HG03439 (cell line): ENCODE data around the gene CPEB4.

ENCODE experiments used
- ATAC-seq: cut with Tn5 transposase; IDR thresholded peaks from one replicate; pipeline ENCODE4 v1.9.1; 2021; ENCODE audit warnings: mild to moderate bottlenecking, moderate library complexity; ENCODE audit not compliant: unreplicated experiment

Gene CPEB4

DNA sequence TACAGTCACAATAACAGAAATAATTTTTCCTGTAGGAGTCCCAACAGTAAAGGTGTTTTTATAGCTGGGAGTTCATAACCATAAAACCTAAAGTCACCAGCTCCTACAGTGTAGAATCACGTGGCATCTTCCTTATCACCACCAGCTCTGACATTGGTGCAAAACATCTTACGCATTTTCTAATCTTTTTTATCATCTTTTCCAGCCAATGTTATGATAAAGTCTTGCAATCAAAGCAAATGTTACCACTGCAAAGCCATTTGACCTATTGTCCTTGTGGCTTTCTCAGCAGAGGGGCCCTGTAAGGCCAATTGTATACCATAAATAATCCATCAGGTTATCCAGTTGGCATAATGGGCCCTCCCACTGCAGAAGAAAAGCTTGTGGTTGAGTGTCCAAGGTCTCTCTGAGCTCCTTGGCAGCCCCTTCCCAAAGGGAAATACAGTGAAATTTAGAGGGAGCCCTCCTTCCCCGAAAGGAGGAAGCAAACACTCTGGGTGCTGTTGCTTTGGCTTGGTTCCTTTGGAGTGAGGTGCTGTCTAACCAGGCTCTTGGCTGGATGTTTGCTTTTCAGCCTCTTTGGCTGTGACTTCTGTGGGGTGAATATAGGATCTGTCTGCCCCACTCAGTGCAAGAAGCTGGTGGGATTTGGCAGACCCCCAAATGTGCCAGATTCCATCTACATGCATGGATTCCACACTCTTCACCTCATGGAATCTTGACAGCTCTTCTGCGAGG, 29.3 kb upstream of the CPEB4 start:
- ATAC-seq, result no peak

DNA sequence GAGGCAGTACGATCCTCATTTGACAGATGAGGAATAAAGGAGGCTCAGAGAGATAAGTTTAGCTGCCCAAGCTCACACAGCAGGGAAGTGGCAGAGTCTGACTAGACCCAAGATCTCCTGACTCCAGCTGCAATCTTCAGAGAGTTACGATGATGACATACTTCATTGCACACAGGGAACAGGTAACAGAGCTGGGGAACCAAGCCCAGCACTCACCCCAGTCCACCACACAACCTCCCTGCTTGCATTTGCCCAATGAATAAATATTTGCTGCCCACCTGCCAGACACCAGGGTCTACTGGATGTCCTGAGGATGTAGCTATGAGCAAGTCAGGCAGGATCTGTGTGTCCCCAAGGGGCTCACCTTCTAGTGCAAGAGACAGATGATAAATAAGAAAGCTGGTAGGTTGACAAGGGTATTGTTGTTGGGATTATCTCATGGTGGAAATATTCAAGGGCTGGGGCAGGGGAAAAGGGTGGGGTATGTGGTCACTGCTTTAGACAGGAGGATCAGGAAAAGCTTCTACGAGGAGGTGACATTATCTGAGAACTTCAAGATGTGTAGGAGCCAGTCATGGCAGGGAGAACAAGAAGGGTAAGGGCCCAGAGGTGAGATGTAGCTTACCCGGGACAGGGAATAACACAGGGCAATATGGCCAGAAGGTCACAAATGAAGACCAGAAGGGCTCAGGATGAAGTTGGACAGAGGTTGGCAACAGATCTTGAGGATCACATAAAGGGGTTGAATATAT, 28.6 kb upstream of the CPEB4 start:
- ATAC-seq, result no peak

DNA sequence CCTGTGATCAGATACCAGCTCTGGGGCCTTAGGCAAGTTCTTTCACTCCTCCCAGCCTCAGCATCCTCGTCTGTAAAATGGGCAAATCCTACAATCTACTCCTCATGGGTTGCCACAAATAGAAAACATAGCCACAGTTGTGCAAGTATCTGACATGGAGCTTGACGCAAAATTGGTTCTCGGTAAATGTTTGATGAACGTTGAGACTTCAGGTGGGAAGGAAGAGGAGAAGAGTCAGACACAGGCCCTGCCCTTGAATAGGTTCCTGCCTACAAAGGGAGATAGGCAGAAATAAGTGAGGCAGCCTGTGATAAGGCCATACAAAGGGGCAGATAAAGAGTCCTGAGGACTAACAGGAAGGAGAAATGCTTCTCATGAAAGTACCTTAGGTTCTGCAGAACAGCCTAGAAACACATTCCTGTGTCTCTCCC, 26.1 kb upstream of the CPEB4 start:
- no peak for ATAC-seq

DNA sequence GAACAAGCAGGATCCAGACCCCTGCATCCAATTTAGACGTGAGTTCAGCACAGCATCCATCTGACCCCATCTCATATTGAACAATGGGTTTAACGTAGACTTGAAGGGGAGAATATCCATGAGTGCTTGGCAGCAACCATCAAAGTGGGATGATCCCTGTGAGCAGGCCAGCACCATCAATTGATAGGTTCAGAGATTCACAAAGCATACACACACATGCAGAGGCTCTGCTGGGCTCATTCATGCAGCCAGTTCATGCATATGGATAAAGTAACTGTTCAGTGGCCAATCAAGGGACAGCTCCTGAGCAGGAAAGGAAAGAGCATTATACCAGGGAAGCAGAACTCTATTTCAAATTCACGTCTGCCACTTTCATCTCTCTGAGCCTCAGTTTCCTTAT, 24.8 kb upstream of the CPEB4 start:
- no peak for ATAC-seq

DNA sequence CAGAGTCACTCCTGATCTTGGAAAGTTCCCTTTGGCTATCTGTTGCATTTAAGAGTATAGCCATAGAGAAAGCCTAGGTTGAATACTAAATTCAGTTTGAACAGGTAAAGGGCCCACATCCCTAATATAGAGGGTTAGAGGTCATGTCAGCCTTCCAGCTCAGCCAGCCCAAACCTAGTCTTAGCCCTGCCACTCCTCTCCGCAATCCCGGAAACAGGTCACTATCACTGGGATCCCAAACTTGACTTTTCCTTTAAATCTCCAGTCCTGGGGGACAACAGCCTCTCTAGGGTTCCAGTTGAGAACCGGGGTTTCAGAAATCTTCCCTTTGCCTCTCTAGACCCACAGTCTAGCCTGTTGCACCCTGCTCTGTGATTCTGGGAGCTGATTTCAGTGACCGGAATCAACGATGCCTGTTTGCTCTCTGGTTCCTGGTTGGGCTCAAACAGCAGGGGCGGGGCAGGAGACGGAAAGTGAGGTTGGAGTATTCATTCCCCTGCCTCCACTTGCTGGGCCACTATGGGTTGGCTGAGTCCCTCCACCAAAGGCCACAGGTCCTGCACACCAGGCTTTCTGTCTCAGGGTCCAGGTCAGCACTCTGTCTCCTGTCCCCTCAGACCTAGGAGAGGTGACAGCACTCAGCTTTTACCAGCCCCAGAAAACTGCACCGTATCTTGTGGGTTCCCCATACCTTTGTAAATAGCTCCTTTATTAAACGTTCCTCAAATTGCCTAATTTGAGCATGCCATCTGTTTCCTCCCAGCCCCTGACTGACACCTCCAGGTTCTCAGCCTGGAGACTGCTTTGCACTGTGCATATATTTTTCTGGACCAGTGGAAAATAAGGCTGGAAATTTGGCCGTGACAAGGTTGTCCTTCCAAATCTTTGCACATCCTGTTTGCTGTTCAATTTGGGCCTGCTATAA, 23.8 kb upstream of the CPEB4 start:
- no peak for ATAC-seq

DNA sequence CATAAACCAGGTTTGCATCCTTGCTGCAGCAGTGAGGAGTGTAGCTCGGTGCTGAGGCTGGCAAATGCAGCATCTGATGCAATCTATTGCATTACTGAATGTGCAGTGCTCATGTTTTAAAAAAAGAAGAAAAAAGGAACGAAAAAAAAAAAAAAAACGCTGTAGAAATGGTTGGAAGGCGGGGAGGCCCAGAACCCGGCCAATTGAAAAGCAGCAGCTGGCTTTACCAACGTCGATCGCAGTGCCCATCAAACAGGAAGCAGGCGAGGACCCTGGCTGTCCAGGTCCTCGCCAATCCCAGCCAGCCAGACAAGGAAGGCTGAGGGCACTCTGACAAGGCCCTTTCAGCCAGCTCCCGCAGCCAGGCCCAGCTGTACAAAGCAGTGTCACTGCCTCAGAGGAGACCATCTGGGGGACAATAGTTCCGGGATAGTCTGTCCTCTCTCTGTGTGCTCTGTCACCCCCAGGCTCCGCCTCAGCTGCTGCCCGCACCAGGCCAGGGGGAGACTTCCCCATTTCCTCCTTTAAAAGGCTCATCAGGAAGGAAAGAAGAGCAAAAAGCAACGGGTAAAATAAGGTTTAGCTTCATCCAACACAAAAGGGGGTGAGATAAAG, 21.8 kb upstream of the CPEB4 start:
- no peak for ATAC-seq

DNA sequence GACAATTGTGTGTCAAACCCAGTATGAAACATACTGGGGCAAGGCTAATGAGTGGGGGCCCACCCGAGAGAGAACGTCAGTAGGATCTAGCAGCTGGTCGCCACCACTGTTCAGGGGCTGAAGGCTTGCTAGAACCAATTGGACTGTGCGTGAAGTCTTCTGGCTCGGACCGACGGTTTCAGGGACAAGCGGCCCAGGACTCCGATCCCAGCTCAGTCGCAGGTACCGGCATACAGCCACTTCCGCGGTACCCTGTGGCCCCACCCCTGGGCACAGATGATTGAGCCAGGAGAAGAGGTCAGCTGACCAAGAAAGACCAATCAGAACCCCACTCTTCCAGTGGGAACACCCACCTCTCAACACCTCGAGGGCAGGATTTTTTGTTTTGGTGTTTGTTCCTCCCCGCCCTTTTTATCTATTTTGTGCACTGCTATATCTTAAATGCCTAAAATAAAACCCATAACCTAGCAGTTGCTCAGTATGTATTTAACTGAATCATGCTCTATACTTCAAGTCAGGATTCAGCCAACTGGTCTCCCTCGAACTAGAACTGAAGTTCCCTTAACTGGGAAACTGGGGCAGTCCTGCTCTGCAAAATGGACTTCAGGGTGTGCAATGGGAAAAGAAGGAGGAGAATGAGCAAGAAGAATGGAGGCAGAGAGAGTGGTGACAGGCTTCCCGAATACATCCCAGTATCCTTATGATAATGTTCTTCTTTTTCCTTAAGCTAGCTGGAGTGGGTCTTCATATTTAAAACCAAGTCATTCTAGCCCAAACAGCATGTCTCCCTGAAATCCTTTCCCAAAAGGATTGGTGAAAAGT, 21.1 kb upstream of the CPEB4 start:
- ATAC-seq, result no peak

DNA sequence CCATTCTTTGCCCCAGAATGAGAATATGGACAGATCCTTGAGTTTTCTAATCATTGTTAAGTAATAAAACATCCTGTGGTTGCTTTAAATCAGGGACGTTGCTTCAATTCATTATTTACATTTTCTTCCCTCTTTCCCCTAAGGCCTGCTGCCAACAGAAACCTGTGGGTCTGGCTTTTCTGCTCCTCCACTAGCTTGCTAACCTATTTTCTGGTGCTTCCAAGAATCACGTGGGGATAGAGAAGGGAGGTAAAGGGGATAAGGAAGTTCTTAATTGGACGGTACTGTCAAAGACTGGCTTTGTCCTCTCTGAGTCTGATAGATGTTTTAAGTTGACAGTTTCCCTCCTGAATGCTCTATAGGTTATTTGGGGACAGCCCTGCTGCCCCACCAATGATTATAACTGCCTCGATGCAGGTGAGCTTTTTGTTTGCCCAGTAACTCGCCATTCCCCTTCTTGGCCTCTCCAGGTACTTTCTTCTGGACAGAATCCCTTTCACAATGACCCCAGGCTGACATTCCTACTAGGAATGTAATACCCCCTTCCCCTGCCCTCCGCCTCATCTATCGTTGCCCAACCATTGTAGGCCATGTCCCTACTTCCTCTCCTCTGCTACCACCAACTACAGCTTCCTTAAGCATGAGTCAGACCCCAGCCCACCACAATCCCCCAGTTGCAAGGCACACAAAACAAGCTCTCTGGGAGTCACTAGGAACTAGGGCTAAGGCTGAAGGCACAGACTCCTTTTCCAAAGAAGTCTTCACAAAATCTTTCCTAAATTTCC, 19.9 kb upstream of the CPEB4 start:
- ATAC-seq, result no peak

DNA sequence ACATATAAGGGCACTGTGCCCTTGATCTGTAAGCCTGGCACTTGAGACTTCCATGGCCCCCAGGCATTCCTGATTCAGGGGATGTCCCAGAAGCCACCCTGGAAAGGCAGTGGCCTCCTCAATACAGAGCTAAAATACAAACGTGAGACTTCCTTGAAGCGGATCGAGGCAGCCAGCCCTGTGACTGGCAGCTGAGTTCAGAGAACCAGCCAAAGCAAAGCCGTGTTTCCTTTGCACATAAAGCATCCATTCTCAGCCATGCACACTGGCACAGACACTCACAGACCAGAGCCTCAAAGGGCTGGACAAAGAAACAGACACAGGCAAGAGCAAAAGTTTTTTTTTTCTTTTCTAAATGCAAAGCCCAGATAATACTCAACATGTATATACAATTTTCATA, 18.8 kb upstream of the CPEB4 start:
- no peak for ATAC-seq

DNA sequence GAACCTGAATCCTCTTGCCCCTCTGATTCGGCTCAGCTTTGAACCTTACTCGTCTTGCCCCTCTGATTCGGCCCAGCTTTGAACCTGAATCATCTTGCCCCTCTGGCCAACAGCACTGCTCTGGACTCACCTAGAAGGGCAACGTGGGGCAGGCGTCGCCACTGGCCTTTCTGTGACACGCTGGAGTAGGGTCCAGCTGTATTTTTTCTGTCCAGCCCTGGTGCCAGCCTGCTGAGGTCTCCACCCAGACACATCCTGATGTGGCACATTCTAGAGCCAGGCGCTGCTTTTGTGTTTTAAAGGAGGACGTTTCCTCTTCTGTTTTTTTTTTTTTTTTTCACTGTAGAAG, 15.2 kb upstream of the CPEB4 start:
- ATAC-seq, result no peak

DNA sequence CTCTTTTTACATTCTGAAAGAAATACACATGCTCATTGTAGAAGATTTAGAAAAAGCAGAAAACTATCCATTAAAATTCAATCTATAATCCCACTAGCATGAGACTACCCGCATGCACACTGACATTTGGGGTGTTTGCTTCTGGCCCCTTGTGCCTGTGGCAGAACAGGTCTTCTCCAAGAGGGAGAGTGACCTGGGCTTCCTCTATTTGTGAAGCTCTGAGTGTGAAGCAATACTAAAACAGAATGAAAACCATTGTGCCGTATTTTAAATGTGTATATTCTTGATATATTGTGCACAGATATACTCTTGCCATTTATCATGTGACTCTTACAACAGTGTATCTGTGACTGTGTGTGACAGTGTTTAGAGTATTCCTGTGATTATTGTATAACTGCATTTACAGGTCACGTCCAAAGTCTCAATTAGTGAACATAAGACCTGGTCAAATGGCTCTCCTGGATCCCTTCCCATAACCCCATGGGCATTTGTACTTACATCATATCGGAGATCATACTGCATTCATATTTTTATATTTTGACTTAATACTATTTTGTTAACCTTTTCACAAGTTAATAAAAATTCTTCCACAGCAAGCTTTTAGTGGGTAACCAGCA, 14.7 kb upstream of the CPEB4 start:
- ATAC-seq, result no peak

DNA sequence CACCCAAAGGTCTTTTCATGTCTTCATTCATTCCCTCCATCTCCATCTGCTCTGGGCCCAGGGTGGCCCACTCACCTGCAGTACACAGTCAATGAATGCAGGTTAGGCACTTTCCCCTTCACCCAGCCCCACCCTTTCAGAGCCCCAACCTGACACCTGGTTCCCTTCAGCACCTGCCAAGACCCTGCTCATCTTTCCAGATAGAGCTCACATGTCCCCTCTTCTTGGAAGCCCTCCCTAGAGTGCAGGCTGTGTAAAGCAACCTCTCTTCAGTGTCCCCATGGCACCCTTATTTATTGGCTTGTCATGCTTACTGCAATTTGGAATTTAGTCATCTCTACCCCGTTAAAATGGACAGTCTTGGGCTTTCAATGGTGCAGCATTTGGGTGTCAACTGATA, 13.0 kb upstream of the CPEB4 start:
- no peak for ATAC-seq

DNA sequence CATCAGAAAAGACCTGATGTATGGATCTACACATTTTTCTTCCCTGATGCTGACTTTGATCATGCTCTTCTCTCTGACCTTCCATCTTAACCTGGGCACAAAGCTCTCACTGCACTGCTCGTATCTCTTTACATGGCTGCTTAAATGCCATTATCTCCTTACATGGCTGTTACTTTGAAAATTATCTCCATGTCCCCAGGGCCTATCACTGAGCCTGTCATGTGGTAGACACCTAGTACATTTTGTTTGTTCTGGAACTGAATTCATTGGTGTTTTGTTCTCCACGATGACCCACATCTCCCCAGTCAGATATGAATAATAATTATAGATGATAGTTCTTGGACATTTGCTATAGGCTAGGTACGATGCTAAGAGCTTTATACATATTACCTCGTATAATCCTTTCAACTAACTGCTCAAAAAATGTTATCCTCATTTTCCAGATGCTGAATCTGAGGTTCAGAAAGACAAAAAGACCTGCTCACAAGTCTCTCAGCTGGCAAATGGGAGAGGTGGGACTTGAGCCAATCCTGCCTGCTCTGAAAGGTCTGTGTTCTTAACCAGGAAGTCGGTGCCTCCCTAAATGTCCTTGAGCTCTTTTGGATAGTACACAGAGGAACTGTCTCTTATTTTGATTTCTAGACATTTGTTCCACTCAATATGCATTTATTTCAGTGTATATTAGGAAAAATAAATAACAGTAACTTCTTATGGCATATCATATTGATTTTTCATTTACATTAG, 9.8 kb upstream of the CPEB4 start:
- no peak for ATAC-seq

DNA sequence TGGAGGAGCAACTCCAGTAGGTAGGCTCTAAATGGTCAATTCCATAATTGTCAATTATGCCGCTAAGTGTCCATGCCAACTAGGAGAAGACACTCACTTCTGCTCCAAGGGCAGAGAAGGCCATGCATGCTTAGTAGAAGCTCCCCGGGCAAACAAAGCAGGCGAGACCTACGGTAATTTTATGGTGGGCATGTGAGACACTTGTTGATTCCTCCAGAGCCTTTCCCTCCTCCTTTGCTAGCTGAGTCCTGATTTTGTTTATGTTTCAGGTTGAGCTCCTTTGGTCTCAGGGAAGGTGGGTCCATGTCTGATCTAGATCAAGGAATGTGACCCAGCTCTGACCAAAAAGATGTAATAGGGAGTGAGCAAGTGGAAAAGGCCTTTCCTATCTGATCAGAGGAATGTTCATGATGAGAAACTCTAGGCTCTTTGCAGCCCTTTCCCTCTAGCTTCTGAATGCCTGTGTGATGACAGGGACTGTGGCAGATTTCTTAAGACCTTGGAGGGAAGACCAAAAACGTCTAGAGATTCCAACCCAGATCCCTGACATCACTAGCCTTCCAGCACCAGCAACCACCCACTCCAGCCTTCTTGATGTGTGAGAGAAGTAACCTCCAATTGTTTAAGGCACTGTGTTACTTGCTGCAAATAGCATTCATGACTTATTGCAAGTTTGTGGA, 7.7 kb upstream of the CPEB4 start:
- ATAC-seq, result no peak

DNA sequence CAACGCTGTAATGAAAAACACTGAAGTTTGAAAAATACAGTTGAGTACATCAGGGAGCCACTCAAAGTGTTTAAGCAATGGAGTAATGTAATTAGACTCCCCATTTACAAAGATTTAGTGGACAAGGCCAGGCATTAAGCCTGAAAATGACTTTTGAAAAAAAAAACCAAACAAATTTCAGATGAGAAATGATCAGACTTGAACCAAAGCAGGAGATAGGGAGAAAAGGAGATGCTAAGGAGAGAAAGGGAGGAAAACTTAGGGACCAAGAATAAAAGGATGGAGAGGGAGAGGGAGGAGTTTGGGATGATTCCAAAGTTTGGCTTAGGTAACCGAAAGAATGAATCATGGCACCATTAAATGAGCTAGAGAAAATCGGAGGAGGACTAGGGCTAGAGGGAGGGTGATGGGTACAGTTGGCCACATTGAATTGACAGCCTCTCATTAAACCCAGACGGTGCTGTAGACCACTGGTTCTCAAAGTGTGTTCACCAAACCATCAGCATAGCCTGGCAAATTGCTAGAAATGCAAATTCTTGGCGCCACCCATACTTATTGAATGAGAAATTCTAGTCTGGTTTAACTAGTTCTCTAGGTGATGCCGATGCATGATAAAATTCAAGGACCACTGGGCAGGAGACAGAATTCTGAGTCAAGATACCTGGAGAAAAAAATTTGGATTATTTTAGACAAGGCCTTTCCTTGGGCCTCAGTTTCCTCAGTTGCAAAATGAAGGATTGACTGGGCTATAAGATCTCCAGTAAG, 6.2 kb upstream of the CPEB4 start:
- no peak for ATAC-seq

DNA sequence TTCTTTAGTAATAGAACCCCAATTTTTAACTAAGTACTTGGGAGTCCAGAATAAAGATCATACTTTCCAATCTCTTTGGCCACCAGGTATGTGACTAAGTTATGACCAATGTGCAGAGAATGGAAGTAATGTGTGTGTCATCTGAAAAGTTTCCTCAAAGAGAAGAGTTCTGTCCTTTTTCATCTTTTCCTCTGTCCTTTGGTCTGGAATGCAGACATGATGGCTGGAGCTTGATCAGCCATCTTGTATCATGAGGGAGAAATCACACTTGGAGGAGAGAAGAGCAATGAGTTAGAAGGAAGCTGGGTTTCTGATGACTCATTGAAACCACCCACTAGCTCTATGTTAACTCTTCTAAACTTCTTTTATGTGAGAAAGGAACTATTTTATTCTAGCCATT, 5.5 kb upstream of the CPEB4 start:
- ATAC-seq, result no peak

DNA sequence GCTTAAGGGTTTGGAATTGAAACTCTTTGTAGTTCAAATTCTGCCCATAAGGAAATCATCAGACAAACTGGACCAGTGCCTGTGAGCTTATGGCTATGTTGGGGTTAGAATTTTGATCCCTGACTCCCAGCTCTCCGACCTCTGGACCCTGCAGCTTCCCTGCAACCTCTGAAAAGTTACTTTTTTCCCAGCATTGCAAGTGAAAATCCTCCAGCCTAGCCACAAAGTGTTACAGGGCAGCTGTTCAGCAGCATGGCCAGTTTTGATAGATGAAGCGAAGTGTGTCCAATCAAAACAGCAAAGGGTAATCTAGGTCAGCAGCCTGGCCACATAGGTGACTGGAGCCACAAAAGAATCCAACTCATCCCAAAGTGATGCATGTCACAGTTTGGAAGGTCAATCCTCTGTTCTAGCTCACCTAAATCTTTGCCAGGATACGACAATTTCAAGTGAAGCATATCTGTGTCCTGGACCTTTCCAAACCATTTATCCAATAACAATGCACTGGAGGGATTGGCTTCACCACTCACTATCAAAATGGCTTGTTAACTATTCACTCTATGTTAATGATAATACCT, 4.7 kb upstream of the CPEB4 start:
- no peak for ATAC-seq
